Colonic mucosa (tissue), 4 donors: Measurements from ENCODE around the gene FBXO44. TPM values are rescaled to one million over a fixed set of nuclear protein-coding genes. Genes with fewer than 3 reads are reported as not detected.

Source experiments
- DNase-seq: peaks from one replicate; pipeline ENCODE4 v3.0.0-alpha.2; 2020
- H3K27ac ChIP-seq: fragments of 200-600 bp; one replicate; pipeline ENCODE4 v1.8.0; 2021
- H3K27me3 ChIP-seq: fragments of 200-600 bp; one replicate; pipeline ENCODE4 v1.8.0; 2021
- H3K36me3 ChIP-seq: fragments of 200-600 bp; one replicate; pipeline ENCODE4 v1.8.0; 2021
- H3K4me1 ChIP-seq: fragments of 200-600 bp; one replicate; pipeline ENCODE4 v1.8.0; 2021; ENCODE audit warnings: mild to moderate bottlenecking
- H3K4me3 ChIP-seq: fragments of 200-600 bp; one replicate; pipeline ENCODE4 v1.8.0; 2021
- H3K9ac ChIP-seq, 2 donors: one replicate each; pipeline ENCODE4 v1.7.0; 2013; ENCODE audit warnings: control low read depth in 2 of 2, low read depth in 2 of 2, low read length in 2 of 2
- H3K9me3 ChIP-seq: fragments of 200-600 bp; one replicate; pipeline ENCODE4 v1.8.0; 2021
- intact Hi-C: fragments of 100-400 bp; cut with DNase I; formaldehyde crosslinking; loops from one replicate; pipeline ENCODE4 v1.14.1; 2022
- total RNA-seq, 2 donors: library from RNA; stranded (reverse); fragmentation: NEBNext Ultra II Directional in 1 of 2; extraction: Animal tissue kit (Norgen Biotek cat#: 25700) in 1 of 2; gene quantifications; one replicate each; pipeline ENCODE4 v1.2.1, GENCODE V29; 2021
- TF ChIP-seq, protein P1 (sequence below): fragments of 200-600 bp; IDR thresholded peaks from one replicate; pipeline ENCODE4 v1.8.0; 2022; ENCODE audit warnings: antibody characterized with exemption, mild to moderate bottlenecking
- donor health status: healthy.
- donor health status: DM: no; HTN: no; CAD: no.
- donor health status: DM: no; HTN: no; CAD: no.

FBXO44 gene
- total RNA-seq, 2 donors from 2014 or later = 5.3 to 7.5 TPM

DNA sequence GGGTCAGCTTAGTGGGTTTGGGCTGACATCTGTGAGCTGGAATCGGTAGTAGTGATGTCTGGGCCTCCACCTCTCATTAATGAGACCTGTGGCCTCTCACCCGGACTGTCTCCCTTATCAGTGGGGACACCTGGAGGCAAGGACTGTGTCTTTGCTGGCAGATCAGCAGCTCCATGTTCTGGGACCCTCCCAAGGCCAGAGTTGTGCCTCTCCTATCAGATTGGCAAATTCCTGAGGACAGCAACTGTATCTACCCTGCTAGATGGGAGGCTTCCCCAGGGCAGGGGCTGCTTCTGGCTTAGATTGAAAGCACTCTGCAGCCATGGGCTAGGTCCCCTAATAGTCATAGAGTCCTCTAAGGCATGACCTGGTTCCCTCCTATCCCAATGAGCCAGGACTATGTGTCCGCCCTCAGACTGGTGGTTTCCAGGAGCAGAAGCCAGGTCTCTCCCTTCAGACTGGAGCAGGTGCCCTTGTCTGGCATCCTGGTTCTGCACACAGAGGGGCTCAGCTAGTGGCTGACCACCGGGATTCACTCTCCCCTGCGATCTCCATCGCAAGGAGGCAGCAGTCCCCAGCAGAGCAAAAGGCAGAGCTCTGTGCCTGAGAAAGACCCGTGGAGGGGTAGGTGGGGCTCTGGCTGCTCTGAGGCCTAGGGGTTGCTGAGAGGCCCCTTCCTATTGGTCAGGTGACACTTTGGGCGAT is 42.7 kb downstream of the FBXO44 start:
- H3K36me3 ChIP-seq = no peaks in the 10 kb centered on the region
- no peaks in the 10 kb centered on the region for H3K4me1 ChIP-seq
- no peak for DNase-seq
- H3K27ac ChIP-seq = no peak overlapping the region
- no peak overlapping the region for H3K9ac ChIP-seq
- peaks cover 16% of the 10 kb centered on the region for H3K27me3 ChIP-seq
- TF ChIP-seq, protein P1, sequence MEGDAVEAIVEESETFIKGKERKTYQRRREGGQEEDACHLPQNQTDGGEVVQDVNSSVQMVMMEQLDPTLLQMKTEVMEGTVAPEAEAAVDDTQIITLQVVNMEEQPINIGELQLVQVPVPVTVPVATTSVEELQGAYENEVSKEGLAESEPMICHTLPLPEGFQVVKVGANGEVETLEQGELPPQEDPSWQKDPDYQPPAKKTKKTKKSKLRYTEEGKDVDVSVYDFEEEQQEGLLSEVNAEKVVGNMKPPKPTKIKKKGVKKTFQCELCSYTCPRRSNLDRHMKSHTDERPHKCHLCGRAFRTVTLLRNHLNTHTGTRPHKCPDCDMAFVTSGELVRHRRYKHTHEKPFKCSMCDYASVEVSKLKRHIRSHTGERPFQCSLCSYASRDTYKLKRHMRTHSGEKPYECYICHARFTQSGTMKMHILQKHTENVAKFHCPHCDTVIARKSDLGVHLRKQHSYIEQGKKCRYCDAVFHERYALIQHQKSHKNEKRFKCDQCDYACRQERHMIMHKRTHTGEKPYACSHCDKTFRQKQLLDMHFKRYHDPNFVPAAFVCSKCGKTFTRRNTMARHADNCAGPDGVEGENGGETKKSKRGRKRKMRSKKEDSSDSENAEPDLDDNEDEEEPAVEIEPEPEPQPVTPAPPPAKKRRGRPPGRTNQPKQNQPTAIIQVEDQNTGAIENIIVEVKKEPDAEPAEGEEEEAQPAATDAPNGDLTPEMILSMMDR = no peak
- H3K9me3 ChIP-seq = no peaks in the 10 kb centered on the region
- intact Hi-C loops = no loop called here
- no peak overlapping the region for H3K4me3 ChIP-seq

DNA sequence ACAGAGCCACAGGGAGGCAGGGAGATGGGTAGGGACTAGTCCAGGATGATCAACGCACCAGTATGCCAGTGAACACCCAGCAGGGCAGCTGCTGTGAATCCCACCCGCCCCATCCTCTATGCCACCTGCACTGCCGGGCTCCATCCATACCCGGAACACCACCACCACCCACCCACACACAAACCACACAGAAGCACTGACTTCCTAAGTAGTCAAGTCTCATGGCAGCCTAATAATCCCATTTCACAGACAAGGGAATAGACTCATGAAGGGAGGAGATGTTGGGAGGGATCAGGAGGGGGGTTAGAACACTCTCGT is 43.2 kb downstream of the FBXO44 start:
- Histone ChIP-seq H3K36me3 (no peaks in the 10 kb centered on the region), H3K4me1 (no peaks in the 10 kb centered on the region), H3K9me3 (no peaks in the 10 kb centered on the region), H3K27ac (no peak overlapping the region), H3K27me3 (peaks cover 13% of the 10 kb centered on the region), H3K4me3 (no peak overlapping the region), H3K9ac (no peak overlapping the region)
- intact Hi-C loops = no loop called here
- TF ChIP-seq, protein P1 = no peak
- no peak for DNase-seq

DNA sequence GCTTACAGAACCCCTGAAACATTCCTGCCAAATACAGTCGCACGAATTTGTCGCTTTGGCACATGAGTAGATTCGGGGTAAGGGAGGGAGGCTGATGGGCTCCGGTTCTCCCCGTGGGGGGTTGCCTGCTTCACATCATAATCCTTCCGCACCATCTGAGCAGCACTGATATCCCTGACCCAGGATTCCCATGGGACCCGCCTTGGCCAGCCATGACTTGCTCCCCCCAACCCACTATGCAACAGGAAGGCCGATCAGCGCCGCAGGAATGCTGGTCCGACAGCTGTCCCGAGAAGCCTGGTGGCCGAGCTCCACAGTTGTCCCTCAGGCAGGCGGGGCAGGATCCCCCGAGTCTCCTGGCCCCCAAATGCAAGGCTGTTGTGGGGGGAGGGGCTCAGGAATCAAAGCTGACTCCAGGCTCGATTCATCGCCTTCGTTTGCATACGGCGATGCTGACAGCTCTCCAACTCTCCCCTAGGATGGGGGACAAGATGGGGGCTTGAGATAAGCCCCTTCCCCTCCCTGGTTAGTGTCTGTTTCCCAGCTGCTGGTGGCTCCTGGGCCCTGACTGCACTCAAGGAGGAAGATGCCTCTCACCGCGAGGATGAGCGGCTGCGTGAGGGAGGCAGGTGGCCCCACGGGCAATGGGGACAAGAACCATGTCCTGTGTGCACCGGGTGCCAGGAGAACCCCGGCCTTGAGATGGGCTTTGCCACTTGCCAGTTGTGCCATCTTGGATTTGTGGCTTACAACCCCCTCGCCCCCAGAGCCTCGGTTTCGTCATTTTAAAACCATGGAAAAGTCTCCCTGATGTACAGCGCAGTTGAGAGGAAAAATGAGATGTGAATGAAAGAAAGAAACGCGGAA is 46.2 kb downstream of the FBXO44 start:
- TF ChIP-seq, protein P1 = no peak
- intact Hi-C loops = no loop called here
- Histone ChIP-seq H3K9ac (no peak overlapping the region), H3K36me3 (no peaks in the 10 kb centered on the region), H3K9me3 (no peaks in the 10 kb centered on the region), H3K27me3 (no peaks in the 10 kb centered on the region), H3K4me3 (no peak overlapping the region), H3K4me1 (no peaks in the 10 kb centered on the region), H3K27ac (no peak overlapping the region)
- no peak for DNase-seq

DNA sequence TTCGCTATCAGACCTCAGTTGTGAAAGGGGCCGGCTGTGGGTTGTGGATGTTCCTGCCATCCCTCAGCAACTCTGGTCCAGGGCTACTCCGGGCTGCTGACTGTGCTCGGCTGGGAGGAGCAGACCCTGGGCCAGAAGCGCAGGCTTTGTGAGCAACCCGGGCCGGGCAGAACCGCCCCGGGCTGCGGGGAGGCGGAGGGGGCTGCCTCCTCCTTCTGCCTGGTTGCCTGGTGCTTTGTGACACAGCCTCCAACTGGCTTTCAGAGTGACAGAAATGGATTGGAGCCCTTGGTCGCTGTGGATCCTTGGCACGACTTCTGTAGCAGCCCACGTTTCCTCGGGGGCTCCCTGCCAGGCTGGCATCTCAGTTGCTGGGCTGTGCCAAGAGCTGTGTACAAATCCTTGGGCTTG is 46.9 kb downstream of the FBXO44 start:
- TF ChIP-seq, protein P1 = no peak
- Histone ChIP-seq H3K4me3 (no peak overlapping the region), H3K27ac (no peak overlapping the region), H3K36me3 (no peaks in the 10 kb centered on the region), H3K9me3 (no peaks in the 10 kb centered on the region), H3K9ac (no peak overlapping the region), H3K4me1 (no peaks in the 10 kb centered on the region), H3K27me3 (no peaks in the 10 kb centered on the region)
- intact Hi-C loops = no loop called here
- DNase-seq = no peak

DNA sequence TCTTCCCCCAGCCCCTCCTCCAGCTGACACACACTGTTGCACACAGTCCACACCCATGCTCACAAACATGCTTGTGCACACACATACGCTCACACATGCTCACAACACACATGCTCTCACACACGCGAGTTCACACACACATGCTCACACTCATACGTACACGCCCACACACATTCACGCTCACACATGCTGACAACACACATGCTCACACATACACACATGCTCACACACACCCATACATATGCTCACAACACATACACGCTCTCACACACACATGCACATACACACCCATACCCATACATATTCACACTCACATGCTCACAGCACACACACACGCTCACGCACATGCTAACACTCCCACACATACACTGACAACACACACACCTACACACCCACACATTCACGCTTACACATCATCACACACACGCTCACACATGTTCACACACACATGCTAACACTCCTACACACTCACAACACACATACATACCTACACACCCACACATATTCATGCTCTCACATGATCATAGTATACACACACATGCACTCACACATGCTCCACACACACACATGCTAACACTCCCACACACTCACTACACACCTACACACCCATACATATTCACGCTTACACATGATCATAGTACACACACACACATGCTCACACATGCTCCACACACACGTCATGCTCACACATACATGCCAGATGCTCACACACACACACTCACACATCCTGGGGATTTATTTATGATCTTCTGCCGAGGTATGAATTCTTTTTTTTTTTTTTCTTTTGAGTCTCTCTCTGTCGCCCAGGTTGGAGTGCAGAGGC is 47.5 kb downstream of the FBXO44 start:
- Histone ChIP-seq H3K9ac (no peak overlapping the region), H3K9me3 (no peaks in the 10 kb centered on the region), H3K27me3 (no peaks in the 10 kb centered on the region), H3K4me3 (no peak overlapping the region), H3K36me3 (no peaks in the 10 kb centered on the region), H3K27ac (no peak overlapping the region), H3K4me1 (no peaks in the 10 kb centered on the region)
- TF ChIP-seq, protein P1 = no peak
- DNase-seq = no peak
- intact Hi-C loops = no loop called here
